T-helper 17 cell (primary cell): ENCODE data around the gene IMMP2L. TPM values are rescaled to one million over a fixed set of nuclear protein-coding genes. Genes with fewer than 3 reads are reported as not detected.
"Not testable (repeated sequence)": the region's sequence is repeated elsewhere in the genome, so short reads cannot be mapped to it uniquely, and the experiment has no call there.

Source experiments
- ATAC-seq: fragments of 150-1000 bp; cut with Tn5 transposase; 2 replicates; pipeline ENCODE4 v1.10.0; 2021; ENCODE audit warnings: mild to moderate bottlenecking, moderate library complexity
- DNase-seq, 3 donors: peaks; one replicate each; pipeline versions ENCODE4 v3.0.0 to v3.0.0-alpha.2; 2020 to 2021
- H3K9me3 ChIP-seq: one replicate; pipeline ENCODE4 v1.7.0; 2013; ENCODE audit warnings: low read length, mild to moderate bottlenecking; ENCODE audit not compliant: control insufficient read depth, poor library complexity, severe bottlenecking
- H3K27ac Mint-ChIP-seq: one replicate; pipeline ENCODE4 v1.8.0; 2022; ENCODE audit warnings: mild to moderate bottlenecking, moderate library complexity, mixed read lengths
- H3K27me3 Mint-ChIP-seq: one replicate; pipeline ENCODE4 v1.8.0; 2022; ENCODE audit warnings: mixed read lengths
- H3K36me3 Mint-ChIP-seq: one replicate; pipeline ENCODE4 v1.8.0; 2022; ENCODE audit warnings: low read depth, mixed read lengths
- H3K4me1 Mint-ChIP-seq: one replicate; pipeline ENCODE4 v1.8.0; 2022; ENCODE audit warnings: mild to moderate bottlenecking, mixed read lengths
- H3K4me3 Mint-ChIP-seq: one replicate; pipeline ENCODE4 v1.8.0; 2022; ENCODE audit warnings: mild to moderate bottlenecking, moderate library complexity, mixed read lengths
- total RNA-seq, 4 donors: library from RNA in 2 of 4; stranded (reverse) in 2 of 4; gene quantifications; one replicate each; pipeline ENCODE4 v1.2.3 and lab custom pipeline; 2022 to 2026

IMMP2L gene
- total RNA-seq, 2 donors from 2014 or later, result 17.9 to 19.9 TPM

- H3K4me1 Mint-ChIP-seq, result no peaks in the 10 kb centered on the region
- no peak for ATAC-seq
- peaks cover 3% of the 10 kb centered on the region for H3K36me3 Mint-ChIP-seq
- no peaks in the 10 kb centered on the region for H3K27me3 Mint-ChIP-seq
- no peaks in the 10 kb centered on the region for H3K9me3 ChIP-seq
- H3K4me3 Mint-ChIP-seq, result no peak overlapping the region
- H3K27ac Mint-ChIP-seq, result no peak overlapping the region
- no peak for DNase-seq
These were observed 617.2 kb downstream of the IMMP2L start for GRCh38 chr7:110944966-110945644.

- ATAC-seq (no peak), DNase-seq (no peak)
- no peaks in the 10 kb centered on the region for H3K9me3 ChIP-seq
- Mint-ChIP-seq H3K36me3 (peaks cover 3% of the 10 kb centered on the region), H3K27me3 (no peaks in the 10 kb centered on the region), H3K27ac (no peak overlapping the region), H3K4me1 (no peaks in the 10 kb centered on the region), H3K4me3 (no peak overlapping the region)
These were observed 617.8 kb downstream of the IMMP2L start for GRCh38 chr7:110944448-110944847.

- Mint-ChIP-seq H3K4me1 (no peaks in the 10 kb centered on the region), H3K27ac (no peak overlapping the region), H3K36me3 (peaks cover 3% of the 10 kb centered on the region), H3K4me3 (no peak overlapping the region), H3K27me3 (no peaks in the 10 kb centered on the region)
- H3K9me3 ChIP-seq, result no peaks in the 10 kb centered on the region
- ATAC-seq, result no peak
- no peak for DNase-seq
These were observed 618.5 kb downstream of the IMMP2L start for GRCh38 chr7:110943701-110944345.

DNA sequence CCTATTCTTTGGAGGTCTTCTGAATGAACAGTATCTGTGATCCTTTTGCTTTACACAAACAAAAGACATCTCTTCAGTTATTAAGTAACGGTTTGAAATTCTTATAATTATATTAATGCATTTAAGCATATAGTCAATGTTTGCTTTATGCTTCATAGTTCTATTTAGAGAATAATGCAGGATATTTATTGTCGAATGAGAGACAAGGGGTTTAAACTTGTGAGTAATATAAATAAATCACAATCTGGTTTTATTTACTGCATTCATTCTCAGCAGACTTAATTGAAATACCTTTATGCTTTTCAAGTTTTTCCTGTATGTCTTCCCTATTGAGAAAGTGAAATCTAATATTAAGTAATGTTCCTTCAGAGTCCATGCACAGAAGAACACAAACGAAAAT, 620.9 kb downstream of the IMMP2L start:
- Mint-ChIP-seq H3K36me3 (peaks cover 4% of the 10 kb centered on the region), H3K4me3 (no peak overlapping the region), H3K27me3 (no peaks in the 10 kb centered on the region), H3K4me1 (peaks cover 3% of the 10 kb centered on the region), H3K27ac (no peak overlapping the region)
- ATAC-seq (no peak), DNase-seq (no peak)
- no peaks in the 10 kb centered on the region for H3K9me3 ChIP-seq

DNA sequence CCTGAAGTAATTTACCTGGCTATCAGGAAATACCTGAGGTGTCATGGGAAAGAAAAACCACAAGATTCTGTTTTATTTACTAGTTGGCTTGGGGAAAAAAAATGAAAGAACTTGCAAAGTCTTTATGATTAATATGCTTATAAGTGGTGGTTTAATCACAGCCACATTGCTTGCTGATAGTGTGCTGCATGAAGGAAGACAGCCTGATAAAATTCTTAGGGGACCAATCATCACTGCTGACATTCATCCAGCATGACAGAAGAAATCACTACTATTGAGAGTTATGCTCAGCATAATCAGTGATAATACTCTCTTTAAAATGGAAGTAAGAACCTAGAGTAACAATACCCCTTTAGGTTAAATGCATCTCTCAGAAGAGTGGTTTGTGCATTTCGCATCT, 621.5 kb downstream of the IMMP2L start:
- no peak overlapping the region for H3K27ac Mint-ChIP-seq
- no peaks in the 10 kb centered on the region for H3K9me3 ChIP-seq
- DNase-seq (no peak), ATAC-seq (no peak)
- H3K27me3 Mint-ChIP-seq, result no peaks in the 10 kb centered on the region
- H3K4me3 Mint-ChIP-seq, result no peak overlapping the region
- H3K4me1 Mint-ChIP-seq, result peaks cover 3% of the 10 kb centered on the region
- peaks cover 4% of the 10 kb centered on the region for H3K36me3 Mint-ChIP-seq

DNA sequence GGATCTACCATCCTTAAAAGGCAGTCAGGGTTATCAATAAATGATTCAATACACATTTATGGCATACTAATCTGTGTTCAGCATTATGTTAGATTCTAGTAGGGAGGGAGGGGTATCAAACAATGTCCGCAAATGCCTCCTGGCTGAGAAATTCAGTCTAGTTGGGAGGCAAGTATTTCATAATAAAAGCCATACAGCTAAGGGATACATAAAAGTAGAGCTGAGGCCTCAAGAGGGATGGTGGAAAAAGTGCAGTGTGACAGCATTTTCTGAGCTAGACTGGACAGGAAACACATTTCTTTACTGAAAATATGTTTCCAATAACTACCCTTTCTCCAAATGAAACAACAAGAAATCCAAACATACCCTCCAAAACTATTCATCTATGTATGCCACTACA, 624.1 kb downstream of the IMMP2L start:
- no peak overlapping the region for H3K27ac Mint-ChIP-seq
- H3K4me1 Mint-ChIP-seq, result peaks cover 3% of the 10 kb centered on the region
- no peaks in the 10 kb centered on the region for H3K9me3 ChIP-seq
- H3K36me3 Mint-ChIP-seq, result peaks cover 5% of the 10 kb centered on the region
- ATAC-seq (no peak), DNase-seq (no peak)
- no peak overlapping the region for H3K4me3 Mint-ChIP-seq
- no peaks in the 10 kb centered on the region for H3K27me3 Mint-ChIP-seq

GRCh38 chr7:110936665-110937064, 625.6 kb downstream of the IMMP2L start:
- not testable (repeated sequence) for H3K27ac Mint-ChIP-seq, H3K4me1 Mint-ChIP-seq, H3K36me3 Mint-ChIP-seq, H3K4me3 Mint-ChIP-seq, H3K9me3 ChIP-seq, DNase-seq, ATAC-seq, H3K27me3 Mint-ChIP-seq

- Mint-ChIP-seq H3K36me3 (no peaks in the 10 kb centered on the region), H3K27me3 (no peaks in the 10 kb centered on the region), H3K4me1 (peaks cover 4% of the 10 kb centered on the region), H3K4me3 (no peak overlapping the region), H3K27ac (no peak overlapping the region)
- DNase-seq (no peak), ATAC-seq (no peak)
- H3K9me3 ChIP-seq, result no peaks in the 10 kb centered on the region
These were observed 632.6 kb downstream of the IMMP2L start for GRCh38 chr7:110929480-110930249.

GRCh38 chr7:110922906-110923305, 639.4 kb downstream of the IMMP2L start:
- H3K27ac Mint-ChIP-seq, result no peak overlapping the region
- H3K27me3 Mint-ChIP-seq, result no peaks in the 10 kb centered on the region
- H3K36me3 Mint-ChIP-seq, result no peaks in the 10 kb centered on the region
- no peaks in the 10 kb centered on the region for H3K9me3 ChIP-seq
- ATAC-seq (no peak), DNase-seq (no peak)
- H3K4me1 Mint-ChIP-seq, result no peaks in the 10 kb centered on the region
- no peak overlapping the region for H3K4me3 Mint-ChIP-seq

- H3K36me3 Mint-ChIP-seq, result no peaks in the 10 kb centered on the region
- no peak overlapping the region for H3K27ac Mint-ChIP-seq
- H3K4me1 Mint-ChIP-seq, result no peaks in the 10 kb centered on the region
- ATAC-seq (no peak), DNase-seq (no peak)
- no peaks in the 10 kb centered on the region for H3K27me3 Mint-ChIP-seq
- no peak overlapping the region for H3K4me3 Mint-ChIP-seq
- H3K9me3 ChIP-seq, result no peaks in the 10 kb centered on the region
These were observed 640.6 kb downstream of the IMMP2L start for GRCh38 chr7:110921595-110922151.

DNA sequence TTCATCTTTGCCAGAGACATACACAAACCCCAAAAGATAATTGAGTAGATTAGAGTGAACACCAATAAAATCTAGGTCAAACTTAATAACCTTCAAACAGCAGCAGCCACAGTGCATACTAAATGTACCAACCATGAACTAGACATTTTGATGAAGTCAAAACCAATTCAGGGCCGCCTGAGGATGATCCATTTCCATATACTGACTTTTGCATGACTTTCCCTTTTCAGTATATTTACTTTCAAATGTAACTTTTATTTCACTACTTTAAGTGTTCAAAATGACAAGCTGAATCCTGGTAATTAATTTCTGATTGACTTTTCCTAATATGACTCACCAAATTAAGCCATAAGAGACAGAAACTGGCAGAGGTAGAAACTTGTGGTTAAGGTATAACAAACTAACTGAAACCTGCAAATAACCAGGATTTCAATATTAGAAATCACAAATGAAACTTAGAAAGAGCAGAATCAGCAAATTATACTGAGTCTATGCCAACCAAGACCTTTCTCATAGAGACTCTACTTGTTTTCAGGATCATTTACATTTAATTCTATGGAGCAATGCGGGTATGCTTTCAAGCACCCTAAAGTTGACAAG, 643.2 kb downstream of the IMMP2L start:
- Mint-ChIP-seq H3K4me3 (no peak overlapping the region), H3K36me3 (no peaks in the 10 kb centered on the region), H3K4me1 (peaks cover 2% of the 10 kb centered on the region), H3K27ac (no peak overlapping the region), H3K27me3 (no peaks in the 10 kb centered on the region)
- no peaks in the 10 kb centered on the region for H3K9me3 ChIP-seq
- ATAC-seq, result no peak
- DNase-seq, result no peak

DNA sequence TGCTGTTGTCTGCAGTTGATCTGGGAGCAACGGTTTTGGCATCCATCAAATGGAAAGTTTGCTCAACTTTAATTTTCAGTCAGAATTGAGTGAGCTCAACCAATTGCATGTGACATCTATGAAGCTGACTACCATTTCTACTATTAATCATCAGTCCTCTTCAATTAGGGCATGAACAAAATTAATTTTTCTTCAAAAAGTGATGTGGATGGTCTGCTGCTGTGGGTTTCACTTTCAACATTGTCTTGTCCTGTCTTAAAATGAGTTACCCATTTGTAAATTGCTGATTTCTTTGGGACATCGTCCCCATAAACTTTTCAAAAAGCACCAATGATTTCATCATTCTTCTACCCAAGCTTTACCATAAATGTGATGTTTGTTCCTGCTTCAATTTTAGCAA, 648.0 kb downstream of the IMMP2L start:
- Mint-ChIP-seq H3K27me3 (no peaks in the 10 kb centered on the region), H3K27ac (no peak overlapping the region), H3K4me3 (no peak overlapping the region), H3K36me3 (no peaks in the 10 kb centered on the region), H3K4me1 (peaks cover 2% of the 10 kb centered on the region)
- ATAC-seq, result no peak
- no peak for DNase-seq
- H3K9me3 ChIP-seq, result no peaks in the 10 kb centered on the region

- Mint-ChIP-seq H3K27ac (no peak overlapping the region), H3K27me3 (no peaks in the 10 kb centered on the region), H3K36me3 (no peaks in the 10 kb centered on the region), H3K4me1 (peaks cover 4% of the 10 kb centered on the region), H3K4me3 (no peak overlapping the region)
- no peaks in the 10 kb centered on the region for H3K9me3 ChIP-seq
- no peak for DNase-seq
- ATAC-seq, result no peak
These were observed 650.7 kb downstream of the IMMP2L start for GRCh38 chr7:110911632-110912031.
